Kasumi-1 (cell line): ENCODE measurements around the gene PLCB2.
A peak's percentile ranks its signal among the peaks of the same experiment; 100 is the strongest.

Experiments used
- DNase-seq, 2 experiments: peaks; one replicate each; lab custom pipeline; 2025; lab: John Stamatoyannopoulos, UW

PLCB2 gene

GRCh38 chr15:40286061-40286532 is 21.6 kb downstream of the PLCB2 start:
- no peak for DNase-seq

- DNase-seq = no peak
Measured at GRCh38 chr15:40285554-40286011, 22.2 kb downstream of the PLCB2 start.

GRCh38 chr15:40285151-40285550 is 22.6 kb downstream of the PLCB2 start:
- DNase-seq = no peak

- no peak for DNase-seq
Measured at GRCh38 chr15:40283615-40284300, 24.0 kb downstream of the PLCB2 start.

- DNase-seq = peak in 1 of 2 experiments; percentile 16
Measured at GRCh38 chr15:40282869-40283614, 24.7 kb downstream of the PLCB2 start, which contains the start of gene ANKRD63. Gene ANKRD63, minus strand, starts transcription at chr15:40283064. Its CDS starts 478 bp downstream, at chr15:40282586.

GRCh38 chr15:40282147-40282868 is 25.4 kb downstream of the PLCB2 start:
- DNase-seq = peak; percentile 19 to 26

- DNase-seq = no peak
Measured at GRCh38 chr15:40281801-40282146, 26.0 kb downstream of the PLCB2 start.

- no peak for DNase-seq
Measured at GRCh38 chr15:40281057-40281800, 26.5 kb downstream of the PLCB2 start.

- DNase-seq = no peak
Measured at GRCh38 chr15:40280260-40281056, 27.3 kb downstream of the PLCB2 start.

GRCh38 chr15:40279437-40280141 is 28.1 kb downstream of the PLCB2 start:
- DNase-seq = peak in 1 of 2 experiments; percentile 20

- no peak for DNase-seq
Measured at GRCh38 chr15:40278026-40278425, 29.7 kb downstream of the PLCB2 start.

GRCh38 chr15:40277471-40277870 is 30.3 kb downstream of the PLCB2 start:
- no peak for DNase-seq

GRCh38 chr15:40276927-40277326 is 30.8 kb downstream of the PLCB2 start:
- DNase-seq = no peak

GRCh38 chr15:40275954-40276353 is 31.8 kb downstream of the PLCB2 start:
- no peak for DNase-seq

GRCh38 chr15:40275523-40275922 is 32.2 kb downstream of the PLCB2 start:
- no peak for DNase-seq

- DNase-seq = peak; percentile 41 to 53
Measured at GRCh38 chr15:40274350-40275274, 33.1 kb downstream of the PLCB2 start.

- DNase-seq = no peak
Measured at GRCh38 chr15:40273428-40273827, 34.3 kb downstream of the PLCB2 start.

- no peak for DNase-seq
Measured at GRCh38 chr15:40272485-40273056, 35.2 kb downstream of the PLCB2 start.
